DOHH2 (cell line): Measurements from ENCODE around the gene IL22RA1.

ENCODE experiments used
- CTCF ChIP-seq: fragments of 200-600 bp; sonication (generic); IDR thresholded peaks from one replicate; pipeline ENCODE4 v1.5.1; 2014; ENCODE audit warnings: antibody characterized with exemption, mild to moderate bottlenecking, low read depth, low read length; ENCODE audit not compliant: poor library complexity, severe bottlenecking
- EZH2phosphoT487 ChIP-seq: fragments of 200-600 bp; sonication (generic); IDR thresholded peaks from 2 replicates; pipeline ENCODE4 v1.6.1; 2017; ENCODE audit warnings: borderline replicate concordance, mild to moderate bottlenecking, antibody characterized with exemption, low read length, moderate library complexity, mixed read lengths

- no peak for TF ChIP-seq CTCF
- TF ChIP-seq EZH2phosphoT487 = no peak
These were observed 4.9 kb upstream of the IL22RA1 start for GRCh38 chr1:24147816-24148215.
